Breast epithelium (tissue), 3 donors: ENCODE measurements around the gene RCAN1.

Source experiments
- POLR2A ChIP-seq: fragments of 450-650 bp; IDR thresholded peaks from one replicate; pipeline ENCODE4 v1.6.1; 2016; ENCODE audit warnings: antibody characterized with exemption, mild to moderate bottlenecking, moderate library complexity
- POLR2AphosphoS5 ChIP-seq, 3 donors: sonication (generic); formaldehyde crosslinking; IDR thresholded peaks; one replicate each; pipeline ENCODE4 v1.6.1; 2017; ENCODE audit warnings: antibody characterized with exemption in 3 of 3
- TF ChIP-seq, protein P1 (sequence below), 3 donors: fragments of 450-650 bp; IDR thresholded peaks; one replicate each; pipeline ENCODE4 v1.5.1; 2016 to 2017; ENCODE audit warnings: antibody characterized with exemption in 3 of 3, mild to moderate bottlenecking in 3 of 3, moderate library complexity in 3 of 3

DNA sequence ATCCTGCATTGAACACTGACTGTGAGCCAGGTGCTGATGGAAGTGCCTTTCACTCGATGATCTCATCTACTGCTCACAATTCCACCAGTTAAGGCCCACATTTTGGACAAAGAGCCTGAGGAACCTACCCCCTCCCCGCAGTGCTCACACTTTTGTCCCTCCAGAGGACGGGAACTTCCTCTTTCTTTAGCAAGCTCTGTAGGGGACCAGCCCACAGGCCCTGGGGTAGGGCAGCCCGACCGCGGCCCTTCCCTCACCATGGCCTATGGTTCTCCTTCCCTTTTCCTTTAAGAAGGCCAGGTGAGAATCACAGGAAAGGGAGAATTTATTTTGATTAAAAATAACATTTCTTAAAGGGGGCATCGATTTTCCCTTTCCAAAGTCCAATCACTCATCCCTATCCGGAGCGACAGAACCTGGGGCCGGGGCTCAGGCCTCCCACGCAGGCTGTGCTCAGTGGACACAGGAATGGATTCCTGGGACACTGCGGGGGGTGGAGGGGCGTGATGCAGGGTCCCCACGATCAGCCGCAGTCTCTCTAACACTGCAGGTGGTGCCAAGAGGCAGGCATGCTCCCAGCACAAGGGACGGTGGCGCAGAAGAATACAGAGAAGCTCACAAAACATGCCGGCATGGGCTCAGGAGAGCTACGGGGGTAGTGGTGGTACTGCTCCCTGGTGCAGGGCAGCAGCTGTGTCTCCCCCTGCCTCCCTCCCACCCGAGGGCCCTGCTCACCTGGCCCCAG lies 94.0 kb downstream of the RCAN1 start:
- TF ChIP-seq, protein P1, sequence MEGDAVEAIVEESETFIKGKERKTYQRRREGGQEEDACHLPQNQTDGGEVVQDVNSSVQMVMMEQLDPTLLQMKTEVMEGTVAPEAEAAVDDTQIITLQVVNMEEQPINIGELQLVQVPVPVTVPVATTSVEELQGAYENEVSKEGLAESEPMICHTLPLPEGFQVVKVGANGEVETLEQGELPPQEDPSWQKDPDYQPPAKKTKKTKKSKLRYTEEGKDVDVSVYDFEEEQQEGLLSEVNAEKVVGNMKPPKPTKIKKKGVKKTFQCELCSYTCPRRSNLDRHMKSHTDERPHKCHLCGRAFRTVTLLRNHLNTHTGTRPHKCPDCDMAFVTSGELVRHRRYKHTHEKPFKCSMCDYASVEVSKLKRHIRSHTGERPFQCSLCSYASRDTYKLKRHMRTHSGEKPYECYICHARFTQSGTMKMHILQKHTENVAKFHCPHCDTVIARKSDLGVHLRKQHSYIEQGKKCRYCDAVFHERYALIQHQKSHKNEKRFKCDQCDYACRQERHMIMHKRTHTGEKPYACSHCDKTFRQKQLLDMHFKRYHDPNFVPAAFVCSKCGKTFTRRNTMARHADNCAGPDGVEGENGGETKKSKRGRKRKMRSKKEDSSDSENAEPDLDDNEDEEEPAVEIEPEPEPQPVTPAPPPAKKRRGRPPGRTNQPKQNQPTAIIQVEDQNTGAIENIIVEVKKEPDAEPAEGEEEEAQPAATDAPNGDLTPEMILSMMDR (IDR thresholded peaks at IDR 0.05): no peak
- no peak for TF ChIP-seq POLR2A
- no peak for TF ChIP-seq POLR2AphosphoS5 (IDR thresholded peaks at IDR 0.05)
